ENCODE measurements around the gene RAB8B.
A peak's percentile ranks its signal among the peaks of the same experiment; 100 is the strongest.

Gene RAB8B

DNA sequence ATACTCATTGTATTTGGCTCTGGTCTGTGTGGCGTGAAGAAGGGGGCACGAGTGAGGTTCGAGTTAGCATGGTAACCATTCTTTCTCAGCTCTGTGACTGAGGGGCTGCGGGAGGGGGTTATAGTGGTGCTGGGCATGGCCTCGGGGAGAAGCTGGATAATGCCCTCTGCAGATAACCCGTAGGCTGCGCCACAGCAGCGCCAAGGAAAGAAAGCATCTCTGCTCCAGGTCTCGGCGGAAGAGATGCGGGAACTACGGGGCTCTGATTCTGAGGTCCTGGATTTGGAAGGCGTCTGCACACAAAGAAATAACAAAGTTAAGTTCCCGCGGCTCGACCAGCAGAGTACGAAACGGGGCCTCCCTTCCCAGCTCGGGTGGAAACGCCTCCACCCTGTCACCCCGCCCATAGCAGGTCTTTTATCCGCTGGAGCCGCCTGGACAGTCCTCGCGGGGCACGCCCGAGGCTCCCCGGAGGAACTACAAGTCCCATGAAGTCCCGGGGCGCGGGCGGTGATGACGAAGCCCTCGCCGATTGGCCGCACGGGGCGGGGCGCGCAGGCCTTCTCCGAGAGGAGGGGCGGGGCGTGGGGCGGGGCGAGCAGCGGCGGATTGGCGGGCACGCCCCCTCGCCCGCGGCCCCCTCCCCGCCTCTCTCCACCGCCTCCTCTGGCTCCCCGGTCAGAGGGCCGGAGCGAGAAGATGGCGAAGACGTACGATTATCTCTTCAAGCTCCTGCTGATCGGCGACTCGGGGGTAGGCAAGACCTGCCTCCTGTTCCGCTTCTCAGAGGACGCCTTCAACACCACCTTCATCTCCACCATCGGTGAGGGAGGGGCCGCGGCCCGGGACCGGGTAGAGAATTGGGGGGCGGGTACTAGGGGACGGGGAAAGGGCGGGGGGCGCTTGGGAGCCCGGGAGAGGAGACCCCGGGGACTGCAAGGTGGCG lies at the start of gene RAB8B:
Gene RAB8B, plus strand, starts transcription at position 681 of the 946 bp plus-strand sequence. Its CDS starts 19 bp downstream, at position 700.
- H3K4me3 ChIP-seq (ENCODE audit: low read depth, low read length): peak within 1 kb of the TSS; percentile 82

DNA sequence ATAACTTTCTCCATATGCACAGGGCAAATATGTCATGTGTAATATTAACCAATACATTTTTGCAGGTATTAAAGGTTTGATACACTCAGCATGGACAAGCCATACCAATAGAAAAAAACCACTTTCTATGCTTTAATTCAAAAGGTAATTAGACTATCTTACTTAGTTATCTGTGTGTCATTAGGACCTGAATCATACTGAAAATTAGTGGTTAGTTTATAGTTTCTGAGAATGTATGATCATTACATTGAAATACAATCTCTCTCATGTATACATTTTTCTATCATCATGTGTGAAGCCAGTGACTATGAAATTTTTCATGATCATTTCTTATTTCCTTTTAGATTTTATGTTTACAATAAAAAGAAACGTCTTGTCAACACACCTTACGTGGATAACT lies 48.5 kb upstream of the RAB8B start:
- H3K4me3 ChIP-seq (ENCODE audit: low read depth, low read length): no peak overlapping the region

DNA sequence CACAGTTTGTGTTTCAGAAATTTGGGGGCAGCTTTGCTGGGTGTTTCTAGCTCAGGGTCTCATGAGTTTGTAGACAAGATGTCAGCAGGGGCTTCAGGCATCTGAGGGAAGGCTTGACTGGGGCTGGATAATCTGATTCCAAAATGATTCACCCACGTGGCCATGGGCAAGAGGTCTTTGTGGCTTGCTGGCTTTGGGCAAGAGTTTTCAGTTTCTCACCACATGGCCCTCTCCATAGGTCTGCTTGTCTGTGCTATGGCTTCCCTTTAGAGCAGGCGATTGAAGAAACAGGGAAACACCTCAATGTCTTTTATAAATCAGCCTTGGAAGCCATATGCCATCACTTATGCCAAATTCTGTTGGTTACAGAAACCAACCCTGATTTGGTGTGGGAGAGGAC lies 44.0 kb upstream of the RAB8B start:
- no peak overlapping the region for H3K4me3 ChIP-seq (ENCODE audit: low read depth, low read length)

DNA sequence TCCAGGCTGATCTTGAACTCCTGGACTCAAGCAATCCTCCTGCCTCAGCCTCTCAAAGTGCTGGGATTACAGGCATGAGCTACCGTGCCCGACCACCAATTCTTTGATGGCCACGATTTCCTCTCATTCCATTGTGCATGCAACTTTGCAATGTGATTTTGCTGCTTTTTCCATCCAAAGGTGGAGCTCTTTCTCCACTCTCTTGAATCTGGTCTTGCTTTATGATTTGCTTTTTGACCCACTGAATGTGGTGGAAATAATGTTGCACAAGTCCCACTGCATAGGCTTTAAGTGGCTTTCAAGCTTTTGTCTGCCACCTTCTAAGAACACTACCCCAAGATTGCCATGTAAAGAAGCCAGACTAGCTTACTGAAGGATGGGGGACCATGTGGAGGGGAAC lies 42.7 kb upstream of the RAB8B start:
- no peak overlapping the region for H3K4me3 ChIP-seq (ENCODE audit: low read depth, low read length)

DNA sequence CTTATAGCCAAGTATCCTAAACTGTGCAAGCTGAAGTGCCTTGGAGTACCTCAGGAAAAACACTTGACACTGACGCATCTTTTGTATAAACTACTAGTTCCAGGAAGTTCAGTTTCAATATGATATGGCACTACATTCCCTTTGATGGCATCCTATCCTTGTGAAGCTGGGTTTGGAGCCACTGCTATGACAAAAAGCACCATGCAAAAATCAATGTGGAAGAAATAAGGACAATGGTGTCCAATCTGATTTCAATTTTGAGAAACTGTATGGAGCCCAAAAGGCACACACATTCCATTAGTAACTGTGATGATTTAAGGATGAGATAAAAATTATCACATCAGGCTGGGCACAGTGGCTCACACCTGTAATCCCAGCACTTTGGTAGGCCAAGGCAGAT lies 37.7 kb upstream of the RAB8B start:
- H3K4me3 ChIP-seq (ENCODE audit: low read depth, low read length): no peak overlapping the region

DNA sequence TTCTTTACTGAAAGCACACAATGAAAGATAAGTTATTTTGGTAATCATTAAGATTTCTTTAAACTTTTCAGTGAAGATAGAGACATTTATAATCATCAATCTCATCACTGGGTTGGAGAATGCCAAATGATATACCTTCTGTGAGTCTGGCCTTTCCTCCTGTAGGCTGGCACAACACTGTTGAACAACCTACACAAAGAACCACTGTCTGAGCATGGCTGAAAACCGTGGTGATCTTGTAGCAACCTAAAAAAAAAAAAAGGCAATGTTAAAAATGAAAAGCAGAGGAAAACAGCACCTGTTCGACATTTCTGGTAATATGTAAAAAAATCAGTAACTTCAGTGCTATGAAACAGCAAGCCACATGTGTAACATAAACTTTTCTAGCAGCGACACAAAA lies 33.9 kb upstream of the RAB8B start:
- no peak overlapping the region for H3K4me3 ChIP-seq (ENCODE audit: low read depth, low read length)

- H3K4me3 ChIP-seq (ENCODE audit: low read depth, low read length): peak overlapping the region; percentile 95
These were observed 33.2 kb upstream of the RAB8B start for GRCh38 chr15:63156086-63156710.

- peak overlapping the region; percentile 95 for H3K4me3 ChIP-seq (ENCODE audit: low read depth, low read length)
These were observed 32.7 kb upstream of the RAB8B start for GRCh38 chr15:63156755-63157117.

GRCh38 chr15:63157118-63157843 lies 32.1 kb upstream of the RAB8B start, which contains the start of gene RPS27L:
Gene RPS27L (minus strand): TSS chr15:63157477. CDS start chr15:63157405, 72 bp downstream.
- peak within 1 kb of the TSS; percentile 95 for H3K4me3 ChIP-seq (ENCODE audit: low read depth, low read length)

DNA sequence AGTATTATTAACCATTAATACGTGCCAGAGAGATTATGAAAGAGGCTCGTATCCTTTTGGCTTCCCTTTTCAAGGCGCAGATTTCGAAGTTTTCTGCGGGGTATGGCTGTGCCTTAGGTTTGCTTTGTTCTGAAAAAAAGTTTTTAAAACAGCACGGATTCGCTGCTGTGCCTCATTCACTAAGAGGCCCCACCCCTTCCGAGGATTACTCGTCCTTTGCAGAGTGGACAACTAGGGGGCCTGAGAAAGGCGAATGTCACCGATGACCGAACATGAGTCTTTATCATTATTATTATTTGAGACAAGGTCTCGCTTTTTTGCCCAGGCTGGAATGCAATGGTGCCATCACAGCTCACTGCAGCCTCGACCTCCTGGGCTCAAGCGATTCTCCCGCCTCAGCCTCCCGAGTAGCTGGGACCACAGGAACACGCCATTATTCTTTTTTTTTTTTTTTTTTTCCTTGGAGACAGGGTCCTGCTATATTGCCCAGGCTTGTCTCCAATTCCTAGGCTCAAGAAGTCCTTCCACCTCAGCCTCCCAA lies 31.4 kb upstream of the RAB8B start:
- H3K4me3 ChIP-seq (ENCODE audit: low read depth, low read length): peak overlapping the region; percentile 95

- no peak overlapping the region for H3K4me3 ChIP-seq (ENCODE audit: low read depth, low read length)
These were observed 28.8 kb upstream of the RAB8B start for GRCh38 chr15:63160638-63161037.

- H3K4me3 ChIP-seq (ENCODE audit: low read depth, low read length): no peak overlapping the region
These were observed 26.2 kb upstream of the RAB8B start for GRCh38 chr15:63163217-63163616.

- H3K4me3 ChIP-seq (ENCODE audit: low read depth, low read length): no peak overlapping the region
These were observed 24.1 kb upstream of the RAB8B start for GRCh38 chr15:63165166-63165859.

DNA sequence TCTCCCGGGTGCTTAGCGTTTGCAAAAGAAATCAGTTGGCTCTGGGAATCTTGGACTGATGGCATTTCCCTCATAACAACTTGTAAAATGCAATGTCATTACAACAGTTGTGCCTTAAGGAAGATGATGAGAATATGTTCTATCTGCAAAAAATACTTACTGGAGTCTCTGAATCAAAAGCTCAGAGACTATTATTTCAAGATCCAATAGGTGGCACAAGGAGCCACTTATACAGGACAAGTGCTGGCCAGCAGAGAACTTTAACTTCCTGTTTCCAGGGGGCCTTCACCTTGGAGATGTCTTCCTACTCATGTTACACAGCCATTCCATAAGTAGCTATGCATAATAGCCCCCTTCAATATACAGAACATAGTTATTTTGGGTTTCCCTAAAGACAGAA lies 23.2 kb upstream of the RAB8B start:
- H3K4me3 ChIP-seq (ENCODE audit: low read depth, low read length): no peak overlapping the region

DNA sequence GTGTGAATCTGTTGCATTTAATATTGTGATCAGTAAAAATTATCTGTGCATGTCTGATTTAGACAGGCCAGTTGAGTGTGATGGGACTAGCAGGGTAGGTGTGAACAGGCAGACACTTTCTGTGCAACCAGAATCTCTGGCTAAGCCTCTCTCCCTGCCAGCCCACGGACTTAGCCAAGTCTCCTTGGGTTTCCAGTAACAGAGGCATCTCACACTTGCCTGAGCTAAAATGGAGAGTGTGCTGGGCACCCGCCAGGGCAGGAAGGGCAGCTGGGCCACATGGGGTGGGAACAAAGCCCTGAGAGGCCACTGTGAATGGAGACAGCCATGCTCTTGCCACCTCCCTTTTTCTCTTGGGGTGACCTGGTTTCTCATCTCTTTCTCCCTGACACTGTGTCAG lies 19.6 kb upstream of the RAB8B start:
- no peak overlapping the region for H3K4me3 ChIP-seq (ENCODE audit: low read depth, low read length)

GRCh38 chr15:63172376-63172775 lies 17.0 kb upstream of the RAB8B start:
- H3K4me3 ChIP-seq (ENCODE audit: low read depth, low read length): no peak overlapping the region

DNA sequence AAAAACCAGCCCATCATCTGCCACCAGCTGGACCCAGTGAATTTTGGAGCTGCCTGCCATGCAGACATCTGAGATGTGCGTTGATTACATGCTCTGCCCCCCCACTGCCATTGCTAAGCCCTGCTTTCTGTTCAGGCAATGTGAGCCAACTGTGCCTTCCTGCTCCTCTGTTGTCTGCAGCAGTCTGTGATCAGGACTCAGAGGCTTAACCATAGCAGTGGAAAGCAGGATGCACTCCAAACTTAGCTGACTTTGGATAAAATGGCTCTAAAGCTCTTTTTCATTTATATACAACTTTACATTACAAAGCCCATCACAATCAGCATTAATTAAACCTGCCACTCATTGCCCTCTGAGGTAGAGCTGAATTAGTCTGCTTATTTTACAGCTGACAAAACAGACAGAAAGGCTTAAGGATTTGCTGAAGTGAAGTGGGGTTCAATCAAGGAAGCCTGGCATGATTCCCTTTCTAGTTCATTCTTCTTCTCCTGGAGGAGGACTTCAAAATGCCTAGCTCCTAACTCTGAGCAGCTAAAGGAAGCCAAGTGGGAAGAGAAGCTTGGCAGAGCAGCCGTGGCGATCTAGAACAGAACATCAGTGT lies 16.5 kb upstream of the RAB8B start:
- H3K4me3 ChIP-seq (ENCODE audit: low read depth, low read length): no peak overlapping the region

DNA sequence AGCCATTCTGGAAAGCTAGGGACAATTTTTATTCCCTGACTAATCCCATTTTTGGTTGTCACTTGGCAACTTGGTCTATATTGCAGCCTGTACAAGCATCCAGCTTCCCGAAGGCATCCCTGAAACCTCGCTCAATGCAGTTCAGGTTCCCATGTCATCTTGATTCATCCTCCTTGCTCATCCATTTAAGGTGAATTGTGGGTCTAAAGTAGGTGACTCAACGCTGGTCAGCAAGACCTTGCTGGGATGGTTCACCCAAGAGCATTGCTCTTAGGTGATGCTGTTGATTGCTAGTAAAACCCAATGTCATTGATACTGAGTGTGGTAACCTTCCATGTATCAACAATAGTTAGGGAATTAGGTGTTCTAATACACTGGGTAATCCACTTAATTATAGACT lies 13.1 kb upstream of the RAB8B start:
- no peak overlapping the region for H3K4me3 ChIP-seq (ENCODE audit: low read depth, low read length)

DNA sequence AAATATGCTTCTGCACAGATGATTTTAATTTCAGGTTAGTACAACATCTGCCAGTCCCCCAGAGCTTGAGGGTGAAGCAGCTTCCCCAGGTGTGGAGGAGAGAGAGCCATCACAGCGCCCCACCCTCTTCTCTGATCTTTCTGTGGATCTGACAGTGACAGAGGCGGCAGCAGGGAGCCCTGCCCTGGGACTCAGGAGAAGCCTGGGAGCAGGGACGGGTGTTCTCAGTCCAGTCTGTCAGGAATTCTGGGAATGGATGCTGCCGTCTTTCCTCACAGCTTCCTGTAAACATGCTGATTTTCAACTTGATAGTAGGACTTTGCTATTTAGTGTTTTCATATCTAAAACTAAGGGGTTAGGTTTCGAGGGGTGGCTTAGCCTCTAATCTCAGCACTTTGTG lies 11.4 kb upstream of the RAB8B start:
- no peak overlapping the region for H3K4me3 ChIP-seq (ENCODE audit: low read depth, low read length)

- H3K4me3 ChIP-seq (ENCODE audit: low read depth, low read length): no peak overlapping the region
These were observed 8.7 kb upstream of the RAB8B start for GRCh38 chr15:63180746-63181145.

Measured in iPS-11a (cell line).